Measurements from ENCODE around the gene SIGLEC6.

GRCh38 chr19:51476164-51476563, 55.3 kb downstream of the SIGLEC6 start:
- TF ChIP-seq CTCF (IDR thresholded peaks at IDR 0.05) (no peak), POLR2A (IDR thresholded peaks at IDR 0.05) (no peak)
